ENCODE measurements around the gene HID1. TPM values are rescaled to one million over a fixed set of nuclear protein-coding genes. Genes with fewer than 3 reads are reported as not detected.

The HID1 gene
- polyA plus RNA-seq, 1 donor from 2014 or later = 26.6 TPM

GRCh38 chr17:74963656-74964055 is 8.9 kb downstream of the HID1 start:
- no peaks in the 10 kb centered on the region for H3K36me3 ChIP-seq (ENCODE audit: insufficient read depth, low read length)
- H3K4me2 ChIP-seq (ENCODE audit: low read length) = no peak overlapping the region
- no peak overlapping the region for H3K9ac ChIP-seq (ENCODE audit: low read length)

GRCh38 chr17:74962622-74963394 is 9.8 kb downstream of the HID1 start:
- H3K79me2 ChIP-seq (replicated peaks; ENCODE audit: insufficient read depth, low read length) = no peaks in the 10 kb centered on the region
- H3K27me3 ChIP-seq (ENCODE audit: insufficient read depth, low read depth, low read length) = no peaks in the 10 kb centered on the region
- H3K9ac ChIP-seq (ENCODE audit: low read length) = no peak overlapping the region
- no peaks in the 10 kb centered on the region for H3K36me3 ChIP-seq (ENCODE audit: insufficient read depth, low read length)
- H3F3A ChIP-seq (ENCODE audit: insufficient read depth, low read length, poor library complexity, severe bottlenecking) = no peaks in the 10 kb centered on the region
- no peak overlapping the region for H3K4me3 ChIP-seq (ENCODE audit: low read length)
- no peak overlapping the region for H3K27ac ChIP-seq (ENCODE audit: low read length)
- TF ChIP-seq TAF1 (IDR thresholded peaks at IDR 0.05; ENCODE audit: low read depth) (no peak), REST (IDR thresholded peaks at IDR 0.05; ENCODE audit: borderline replicate concordance) (no peak), POLR2AphosphoS5 (IDR thresholded peaks at IDR 0.05) (no peak), CTCF (IDR thresholded peaks at IDR 0.05; ENCODE audit: poor library complexity, severe bottlenecking) (no peak), RAD21 (conservative IDR thresholded peaks at IDR 0.05) (no peak), EP300 (conservative IDR thresholded peaks at IDR 0.05; ENCODE audit: poor library complexity, severe bottlenecking) (no peak), MXI1 (conservative IDR thresholded peaks at IDR 0.05; ENCODE audit: poor library complexity, severe bottlenecking) (no peak), SMC3 (conservative IDR thresholded peaks at IDR 0.05; ENCODE audit: poor library complexity) (no peak), EZH2 (IDR thresholded peaks at IDR 0.05; ENCODE audit: borderline replicate concordance, insufficient read depth, low read length, poor library complexity, severe bottlenecking) (no peak)
- no peaks in the 10 kb centered on the region for H3K9me3 ChIP-seq (ENCODE audit: low read length)
- no peak overlapping the region for H2AFZ ChIP-seq (ENCODE audit: low read depth, low read length)
- no peaks in the 10 kb centered on the region for H4K20me1 ChIP-seq (ENCODE audit: insufficient read depth)
- no peaks in the 10 kb centered on the region for H3K9me2 ChIP-seq (ENCODE audit: insufficient read depth, low read length)
- H3K4me2 ChIP-seq (ENCODE audit: low read length) = no peak overlapping the region

More at GRCh38 chr17:74963656-74964055, 8.9 kb downstream of the HID1 start:
- Histone ChIP-seq H4K20me1 (ENCODE audit: insufficient read depth) (no peaks in the 10 kb centered on the region), H3K27me3 (ENCODE audit: insufficient read depth, low read depth, low read length) (no peaks in the 10 kb centered on the region), H3F3A (ENCODE audit: insufficient read depth, low read length, poor library complexity, severe bottlenecking) (no peaks in the 10 kb centered on the region), H3K27ac (ENCODE audit: low read length) (no peak overlapping the region), H2AFZ (ENCODE audit: low read depth, low read length) (no peak overlapping the region), H3K4me3 (ENCODE audit: low read length) (no peak overlapping the region), H3K9me3 (ENCODE audit: low read length) (no peaks in the 10 kb centered on the region), H3K9me2 (ENCODE audit: insufficient read depth, low read length) (no peaks in the 10 kb centered on the region), H3K79me2 (replicated peaks; ENCODE audit: insufficient read depth, low read length) (no peaks in the 10 kb centered on the region)
- TF ChIP-seq EP300 (conservative IDR thresholded peaks at IDR 0.05; ENCODE audit: poor library complexity, severe bottlenecking) (no peak), POLR2AphosphoS5 (IDR thresholded peaks at IDR 0.05) (no peak), EZH2 (IDR thresholded peaks at IDR 0.05; ENCODE audit: borderline replicate concordance, insufficient read depth, low read length, poor library complexity, severe bottlenecking) (no peak), REST (IDR thresholded peaks at IDR 0.05; ENCODE audit: borderline replicate concordance) (no peak), TAF1 (IDR thresholded peaks at IDR 0.05; ENCODE audit: low read depth) (no peak)

All from neural cell (in vitro differentiated cells).